Activated CD8-positive, alpha-beta memory T cell treated with anti-CD3 and anti-CD28 coated beads for 4 hours (primary cell): ENCODE results near the gene CPVL.
"Not testable (repeated sequence)": the region's sequence is repeated elsewhere in the genome, so short reads cannot be mapped to it uniquely, and the experiment has no call there.

Experiments
- DNase-seq, 2 donors: peaks; one replicate each; pipeline ENCODE4 v3.0.0-alpha.2; 2020; ENCODE audit warnings: low read depth in 2 of 2

The CPVL gene

GRCh38 chr7:29119538-29119937, 26.8 kb downstream of the CPVL start:
- DNase-seq, result no peak

- no peak for DNase-seq
Observed at GRCh38 chr7:29116361-29117200, 29.8 kb downstream of the CPVL start.

- no peak for DNase-seq
Observed at GRCh38 chr7:29115753-29116152, 30.6 kb downstream of the CPVL start.

- DNase-seq, result no peak
Observed at GRCh38 chr7:29115130-29115687, 31.1 kb downstream of the CPVL start.

GRCh38 chr7:29114266-29114665, 32.1 kb downstream of the CPVL start:
- not testable (repeated sequence) for DNase-seq

GRCh38 chr7:29113384-29114102, 32.8 kb downstream of the CPVL start:
- no peak for DNase-seq

GRCh38 chr7:29112721-29113120, 33.6 kb downstream of the CPVL start:
- no peak for DNase-seq

GRCh38 chr7:29109899-29110298, 36.4 kb downstream of the CPVL start:
- DNase-seq, result no peak

- no peak for DNase-seq
Observed at GRCh38 chr7:29109358-29109757, 37.0 kb downstream of the CPVL start.

- DNase-seq, result no peak
Observed at GRCh38 chr7:29107056-29107455, 39.3 kb downstream of the CPVL start.

GRCh38 chr7:29106669-29106988, 39.7 kb downstream of the CPVL start:
- DNase-seq, result no peak

- no peak for DNase-seq
Observed at GRCh38 chr7:29105752-29106668, 40.3 kb downstream of the CPVL start.

GRCh38 chr7:29105191-29105590, 41.1 kb downstream of the CPVL start:
- DNase-seq, result no peak

GRCh38 chr7:29102558-29103151, 43.7 kb downstream of the CPVL start:
- no peak for DNase-seq

GRCh38 chr7:29100924-29101323, 45.4 kb downstream of the CPVL start:
- DNase-seq, result no peak

GRCh38 chr7:29099896-29100847, 46.2 kb downstream of the CPVL start:
- DNase-seq, result no peak

- no peak for DNase-seq
Observed at GRCh38 chr7:29096446-29096730, 49.9 kb downstream of the CPVL start.

- DNase-seq, result no peak
Observed at GRCh38 chr7:29095631-29096445, 50.5 kb downstream of the CPVL start.

- not testable (repeated sequence) for DNase-seq
Observed at GRCh38 chr7:29093091-29093490, 53.2 kb downstream of the CPVL start.

- no peak for DNase-seq
Observed at GRCh38 chr7:29091715-29092114, 54.6 kb downstream of the CPVL start.
